OCI-LY3 (cell line): ENCODE data around the gene KCNN2.

ENCODE experiments used
- EZH2phosphoT487 ChIP-seq: fragments of 200-600 bp; shearing (Covaris generic); IDR thresholded peaks from 2 replicates; pipeline ENCODE4 v1.6.1; 2018; ENCODE audit warnings: antibody characterized with exemption, mixed run types, low read depth
- TF ChIP-seq, protein P1 (sequence below): fragments of 200-600, 300-600 bp; sonication (generic); IDR thresholded peaks from 2 replicates; pipeline ENCODE4 v1.5.1; 2014; ENCODE audit warnings: antibody characterized with exemption, low read length, low read depth

- TF ChIP-seq, protein P1, sequence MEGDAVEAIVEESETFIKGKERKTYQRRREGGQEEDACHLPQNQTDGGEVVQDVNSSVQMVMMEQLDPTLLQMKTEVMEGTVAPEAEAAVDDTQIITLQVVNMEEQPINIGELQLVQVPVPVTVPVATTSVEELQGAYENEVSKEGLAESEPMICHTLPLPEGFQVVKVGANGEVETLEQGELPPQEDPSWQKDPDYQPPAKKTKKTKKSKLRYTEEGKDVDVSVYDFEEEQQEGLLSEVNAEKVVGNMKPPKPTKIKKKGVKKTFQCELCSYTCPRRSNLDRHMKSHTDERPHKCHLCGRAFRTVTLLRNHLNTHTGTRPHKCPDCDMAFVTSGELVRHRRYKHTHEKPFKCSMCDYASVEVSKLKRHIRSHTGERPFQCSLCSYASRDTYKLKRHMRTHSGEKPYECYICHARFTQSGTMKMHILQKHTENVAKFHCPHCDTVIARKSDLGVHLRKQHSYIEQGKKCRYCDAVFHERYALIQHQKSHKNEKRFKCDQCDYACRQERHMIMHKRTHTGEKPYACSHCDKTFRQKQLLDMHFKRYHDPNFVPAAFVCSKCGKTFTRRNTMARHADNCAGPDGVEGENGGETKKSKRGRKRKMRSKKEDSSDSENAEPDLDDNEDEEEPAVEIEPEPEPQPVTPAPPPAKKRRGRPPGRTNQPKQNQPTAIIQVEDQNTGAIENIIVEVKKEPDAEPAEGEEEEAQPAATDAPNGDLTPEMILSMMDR, result no peak
- no peak for TF ChIP-seq EZH2phosphoT487
Measured at GRCh38 chr5:114544561-114544960, 182.7 kb downstream of the KCNN2 start.
